Measurements from ENCODE around the gene GP1BA.

GP1BA gene

GRCh38 chr17:4931963-4932362 lies at the start of gene GP1BA:
Gene GP1BA, plus strand, starts transcription at chr17:4932277. Its CDS starts 328 bp downstream, at chr17:4932605.
- DNase-seq: no peak

GRCh38 chr17:4884489-4884888 lies 47.6 kb upstream of the GP1BA start:
- no peak for DNase-seq

- no peak for DNase-seq
Observed at GRCh38 chr17:4886830-4887229, 45.2 kb upstream of the GP1BA start.

GRCh38 chr17:4887581-4887980 lies 44.5 kb upstream of the GP1BA start:
- DNase-seq: no peak

GRCh38 chr17:4891411-4892410 lies 40.4 kb upstream of the GP1BA start:
- no peak for DNase-seq

- no peak for DNase-seq
Observed at GRCh38 chr17:4892499-4893221, 39.4 kb upstream of the GP1BA start.

- no peak for DNase-seq
Observed at GRCh38 chr17:4893272-4893671, 38.8 kb upstream of the GP1BA start.

GRCh38 chr17:4893721-4894560 lies 38.1 kb upstream of the GP1BA start:
- no peak for DNase-seq

GRCh38 chr17:4895121-4895520 lies 37.0 kb upstream of the GP1BA start:
- DNase-seq: no peak

GRCh38 chr17:4895657-4896331 lies 36.3 kb upstream of the GP1BA start:
- DNase-seq: no peak

- no peak for DNase-seq
Observed at GRCh38 chr17:4896332-4897197, 35.5 kb upstream of the GP1BA start.

- DNase-seq: no peak
Observed at GRCh38 chr17:4897198-4897687, 34.8 kb upstream of the GP1BA start.

GRCh38 chr17:4897785-4898184 lies 34.3 kb upstream of the GP1BA start:
- DNase-seq: no peak

- no peak for DNase-seq
Observed at GRCh38 chr17:4898351-4898750, 33.7 kb upstream of the GP1BA start.

GRCh38 chr17:4898927-4899326 lies 33.1 kb upstream of the GP1BA start:
- no peak for DNase-seq

GRCh38 chr17:4899341-4900230 lies 32.5 kb upstream of the GP1BA start, which contains the start of gene C17orf107:
Gene C17orf107, plus strand, starts transcription at chr17:4899536. Its CDS starts 227 bp downstream, at chr17:4899763.
- DNase-seq: peak; percentile 30 to 76

GRCh38 chr17:4900231-4901107 lies 31.6 kb upstream of the GP1BA start:
- peak in 1 of 2 donors; percentile 39 for DNase-seq

GRCh38 chr17:4901108-4901647 lies 30.9 kb upstream of the GP1BA start:
- DNase-seq: no peak

All from bone marrow (tissue), 2 donors.